GM18507 (cell line): ENCODE results near the gene TNRC18.
"Not testable (repeated sequence)": the region's sequence is repeated elsewhere in the genome, so short reads cannot be mapped to it uniquely, and the experiment has no call there.

Experiments
- DNase-seq: peaks from one replicate; pipeline ENCODE4 v3.0.0; 2011; ENCODE audit warnings: low read depth; ENCODE audit not compliant: insufficient read length; ENCODE audit errors: extremely low spot score
- FAIRE-seq: peaks from 2 replicates; lab custom pipeline; 2011; peaks lifted over from hg19 to GRCh38; lab: Jason Lieb, UNC

TNRC18 gene

GRCh38 chr7:5334671-5335070 is 89.0 kb downstream of the TNRC18 start:
- FAIRE-seq (no peak), DNase-seq (no peak)

- DNase-seq (no peak), FAIRE-seq (no peak)
Measured at GRCh38 chr7:5333121-5334045, 90.3 kb downstream of the TNRC18 start.

- DNase-seq: no peak
- no peak for FAIRE-seq
Measured at GRCh38 chr7:5332579-5332978, 91.1 kb downstream of the TNRC18 start.

- FAIRE-seq: no peak
- DNase-seq: no peak
Measured at GRCh38 chr7:5330288-5330687, 93.3 kb downstream of the TNRC18 start.

- FAIRE-seq (no peak), DNase-seq (no peak)
Measured at GRCh38 chr7:5324961-5325360, 98.7 kb downstream of the TNRC18 start.

- not testable (repeated sequence) for FAIRE-seq, DNase-seq
Measured at GRCh38 chr7:5323800-5324781, 99.5 kb downstream of the TNRC18 start.

GRCh38 chr7:5322621-5323410 is 100.8 kb downstream of the TNRC18 start:
- DNase-seq (no peak), FAIRE-seq (no peak)

- FAIRE-seq: no peak
- no peak for DNase-seq
Measured at GRCh38 chr7:5320802-5321396, 102.7 kb downstream of the TNRC18 start.

- no peak for FAIRE-seq
- DNase-seq: no peak
Measured at GRCh38 chr7:5320391-5320790, 103.2 kb downstream of the TNRC18 start.

- FAIRE-seq, DNase-seq: not testable (repeated sequence)
Measured at GRCh38 chr7:5318613-5319012, 105.0 kb downstream of the TNRC18 start.

GRCh38 chr7:5315761-5316160 is 107.9 kb downstream of the TNRC18 start:
- FAIRE-seq: no peak
- DNase-seq: no peak

GRCh38 chr7:5314864-5315263 is 108.8 kb downstream of the TNRC18 start:
- DNase-seq (no peak), FAIRE-seq (no peak)

GRCh38 chr7:5313076-5313885 is 110.4 kb downstream of the TNRC18 start:
- not testable (repeated sequence) for DNase-seq, FAIRE-seq

- not testable (repeated sequence) for DNase-seq, FAIRE-seq
Measured at GRCh38 chr7:5312276-5313070, 111.2 kb downstream of the TNRC18 start.

GRCh38 chr7:5310822-5311405 is 112.7 kb downstream of the TNRC18 start:
- DNase-seq: no peak
- no peak for FAIRE-seq

GRCh38 chr7:5309146-5309545 is 114.5 kb downstream of the TNRC18 start:
- no peak for DNase-seq
- no peak for FAIRE-seq
